Upper lobe of right lung (tissue), 1 donor: Measurements from ENCODE around the gene NDUFS2. TPM values are rescaled to one million over a fixed set of nuclear protein-coding genes. Genes with fewer than 3 reads are reported as not detected.

Experiments used
- ATAC-seq: fragments of 200-7000 bp; cut with Tn5 transposase; one replicate; pipeline ENCODE4 v1.9.1; 2020; ENCODE audit warnings: mild to moderate bottlenecking, moderate library complexity
- DNase-seq: peaks from one replicate; pipeline ENCODE4 v3.0.0-alpha.2; 2020
- H3K27ac ChIP-seq: fragments of 200-600 bp; one replicate; pipeline ENCODE4 v1.8.0; 2022
- H3K27me3 ChIP-seq: fragments of 200-600 bp; one replicate; pipeline ENCODE4 v1.8.0; 2022; ENCODE audit warnings: mild to moderate bottlenecking
- H3K36me3 ChIP-seq: fragments of 200-600 bp; one replicate; pipeline ENCODE4 v1.8.0; 2022
- H3K4me1 ChIP-seq: fragments of 200-600 bp; one replicate; pipeline ENCODE4 v1.8.0; 2022
- H3K4me3 ChIP-seq: fragments of 200-600 bp; one replicate; pipeline ENCODE4 v1.8.0; 2022; ENCODE audit warnings: mild to moderate bottlenecking
- H3K9me3 ChIP-seq: fragments of 200-600 bp; one replicate; pipeline ENCODE4 v1.8.0; 2022
- intact Hi-C: fragments of 100-400 bp; cut with DNase I; formaldehyde crosslinking; loops from one replicate; pipeline ENCODE4 v1.11.0; 2022
- total RNA-seq: library from RNA; stranded (reverse); fragmentation: NEBNext Ultra II Directional; extraction: Animal tissue kit (Norgen Biotek cat#: 25700); gene quantifications from one replicate; pipeline ENCODE4 v1.2.1, GENCODE V29; 2021
- TF ChIP-seq, protein P1 (sequence below): fragments of 200-600 bp; IDR thresholded peaks from one replicate; pipeline ENCODE4 v1.8.0; 2022; ENCODE audit warnings: antibody characterized with exemption
- donor health status: DM: no; HTN: yes; CAD: no; lungs with severe emphysema.

The NDUFS2 gene
- total RNA-seq, 1 donor from 2014 or later: 66.9 TPM

DNA sequence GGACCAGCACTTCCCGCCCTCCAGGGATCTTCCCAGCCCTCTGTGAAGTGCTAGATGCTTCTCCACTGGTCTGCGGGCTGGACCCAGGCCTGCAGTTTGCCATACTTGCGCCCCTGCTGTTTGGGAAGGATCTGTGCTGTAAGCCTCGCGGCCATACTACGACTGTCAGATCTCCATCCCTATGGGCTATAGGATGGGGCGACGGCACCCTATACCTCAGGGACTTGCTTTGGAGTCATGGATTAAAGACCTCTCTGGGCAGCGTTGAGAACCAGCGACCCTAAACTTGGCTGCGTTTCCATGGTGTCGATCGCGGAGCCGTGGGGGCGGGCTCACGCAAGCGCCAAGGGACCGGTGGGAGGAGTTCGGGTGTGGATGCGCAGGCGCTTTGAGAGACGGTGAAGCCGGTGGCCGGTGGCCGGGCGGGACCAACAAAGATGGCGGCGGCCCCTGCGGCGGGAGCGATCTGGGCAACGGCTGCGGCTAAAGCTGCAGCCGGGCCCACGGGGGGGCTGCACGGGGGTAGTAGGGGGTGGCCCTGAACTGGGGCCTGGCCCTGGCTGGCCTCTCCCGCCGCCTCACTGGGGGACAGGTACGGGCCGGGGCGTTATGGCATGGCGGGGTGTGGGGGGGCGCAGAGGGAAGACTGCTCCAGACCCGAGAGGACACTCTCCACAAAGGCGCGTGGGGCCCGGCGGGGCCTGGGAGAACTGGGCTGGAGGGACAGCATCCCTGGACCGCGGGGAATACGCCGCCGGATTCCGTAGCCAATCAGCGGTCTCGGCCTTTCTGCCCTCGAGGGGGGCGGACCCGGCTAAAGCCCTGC lies 42.9 kb upstream of the NDUFS2 start, which contains the start of gene USP21:
Gene USP21 (plus strand): TSS at position 414 of the 826 bp plus-strand sequence. CDS start 1,141 bp downstream, outside the sequence.
- intact Hi-C loops: no loop called here
- Histone ChIP-seq H3K36me3 (peaks cover 31% of the 10 kb centered on the region), H3K9me3 (no peaks in the 10 kb centered on the region), H3K4me3 (peak within 1 kb of the TSS; percentile 80), H3K27me3 (no peaks in the 10 kb centered on the region), H3K27ac (peak within 1 kb of the TSS; percentile 91), H3K4me1 (peaks cover 30% of the 10 kb centered on the region)
- ATAC-seq: peak; percentile 97
- TF ChIP-seq, protein P1, sequence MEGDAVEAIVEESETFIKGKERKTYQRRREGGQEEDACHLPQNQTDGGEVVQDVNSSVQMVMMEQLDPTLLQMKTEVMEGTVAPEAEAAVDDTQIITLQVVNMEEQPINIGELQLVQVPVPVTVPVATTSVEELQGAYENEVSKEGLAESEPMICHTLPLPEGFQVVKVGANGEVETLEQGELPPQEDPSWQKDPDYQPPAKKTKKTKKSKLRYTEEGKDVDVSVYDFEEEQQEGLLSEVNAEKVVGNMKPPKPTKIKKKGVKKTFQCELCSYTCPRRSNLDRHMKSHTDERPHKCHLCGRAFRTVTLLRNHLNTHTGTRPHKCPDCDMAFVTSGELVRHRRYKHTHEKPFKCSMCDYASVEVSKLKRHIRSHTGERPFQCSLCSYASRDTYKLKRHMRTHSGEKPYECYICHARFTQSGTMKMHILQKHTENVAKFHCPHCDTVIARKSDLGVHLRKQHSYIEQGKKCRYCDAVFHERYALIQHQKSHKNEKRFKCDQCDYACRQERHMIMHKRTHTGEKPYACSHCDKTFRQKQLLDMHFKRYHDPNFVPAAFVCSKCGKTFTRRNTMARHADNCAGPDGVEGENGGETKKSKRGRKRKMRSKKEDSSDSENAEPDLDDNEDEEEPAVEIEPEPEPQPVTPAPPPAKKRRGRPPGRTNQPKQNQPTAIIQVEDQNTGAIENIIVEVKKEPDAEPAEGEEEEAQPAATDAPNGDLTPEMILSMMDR: peak; percentile 33
- DNase-seq: peak; percentile 96

DNA sequence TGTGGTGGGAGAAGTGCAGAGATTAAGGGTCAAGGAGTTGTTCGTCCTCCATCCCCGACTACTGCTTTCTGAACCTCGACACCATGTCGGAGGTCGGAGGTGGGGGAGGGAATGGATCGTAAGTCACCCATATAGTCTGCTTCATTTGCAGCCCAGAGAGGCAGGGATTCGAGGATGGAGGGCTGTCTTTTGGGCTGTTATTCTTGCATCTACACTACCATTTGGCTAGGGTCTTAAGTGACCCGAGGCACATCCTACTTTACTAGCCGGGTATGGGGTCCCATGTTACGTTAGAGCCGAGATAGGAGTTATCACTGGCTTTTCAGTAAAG lies 42.3 kb upstream of the NDUFS2 start:
- no peaks in the 10 kb centered on the region for H3K9me3 ChIP-seq
- peak overlapping the region; percentile 91 for H3K27ac ChIP-seq
- peaks cover 37% of the 10 kb centered on the region for H3K36me3 ChIP-seq
- ATAC-seq (no peak), DNase-seq (no peak)
- no peaks in the 10 kb centered on the region for H3K27me3 ChIP-seq
- intact Hi-C loops: no loop called here
- TF ChIP-seq, protein P1: no peak
- H3K4me3 ChIP-seq: peak overlapping the region; percentile 80
- peaks cover 24% of the 10 kb centered on the region for H3K4me1 ChIP-seq

DNA sequence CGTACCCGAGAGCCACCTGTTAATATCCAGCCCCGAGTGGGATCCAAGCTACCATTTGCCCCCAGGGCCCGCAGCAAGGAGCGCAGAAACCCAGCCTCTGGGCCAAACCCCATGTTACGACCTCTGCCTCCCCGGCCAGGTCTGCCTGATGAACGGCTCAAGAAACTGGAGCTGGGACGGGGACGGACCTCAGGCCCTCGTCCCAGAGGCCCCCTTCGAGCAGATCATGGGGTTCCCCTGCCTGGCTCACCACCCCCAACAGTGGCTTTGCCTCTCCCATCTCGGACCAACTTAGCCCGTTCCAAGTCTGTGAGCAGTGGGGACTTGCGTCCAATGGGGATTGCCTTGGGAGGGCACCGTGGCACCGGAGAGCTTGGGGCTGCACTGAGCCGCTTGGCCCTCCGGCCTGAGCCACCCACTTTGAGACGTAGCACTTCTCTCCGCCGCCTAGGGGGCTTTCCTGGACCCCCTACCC lies 41.5 kb upstream of the NDUFS2 start:
- ATAC-seq (no peak), DNase-seq (no peak)
- TF ChIP-seq, protein P1: no peak
- H3K4me3 ChIP-seq: no peak overlapping the region
- H3K4me1 ChIP-seq: peaks cover 20% of the 10 kb centered on the region
- H3K9me3 ChIP-seq: no peaks in the 10 kb centered on the region
- intact Hi-C loops: no loop called here
- no peaks in the 10 kb centered on the region for H3K27me3 ChIP-seq
- H3K36me3 ChIP-seq: peaks cover 40% of the 10 kb centered on the region
- H3K27ac ChIP-seq: no peak overlapping the region

DNA sequence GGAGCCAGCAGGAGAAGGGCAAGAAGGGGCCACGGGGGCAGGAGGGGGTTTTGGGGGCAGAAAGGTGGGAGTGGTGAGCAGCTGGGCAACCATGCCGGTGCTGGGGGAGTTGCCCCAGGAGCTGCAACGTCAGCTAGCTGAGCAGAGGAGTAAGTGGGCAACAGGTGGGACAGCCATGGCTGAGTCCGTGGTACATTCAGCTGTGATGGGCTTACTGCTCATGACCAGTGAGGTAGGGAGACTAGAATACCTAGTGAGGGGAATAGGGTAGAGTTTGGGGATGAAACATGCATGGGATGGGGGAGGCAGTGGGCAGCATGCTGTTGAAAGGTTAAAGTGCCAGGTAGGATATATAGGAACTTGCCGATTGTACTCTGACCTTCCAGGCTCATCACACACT lies 40.5 kb upstream of the NDUFS2 start:
- no peak for DNase-seq

DNA sequence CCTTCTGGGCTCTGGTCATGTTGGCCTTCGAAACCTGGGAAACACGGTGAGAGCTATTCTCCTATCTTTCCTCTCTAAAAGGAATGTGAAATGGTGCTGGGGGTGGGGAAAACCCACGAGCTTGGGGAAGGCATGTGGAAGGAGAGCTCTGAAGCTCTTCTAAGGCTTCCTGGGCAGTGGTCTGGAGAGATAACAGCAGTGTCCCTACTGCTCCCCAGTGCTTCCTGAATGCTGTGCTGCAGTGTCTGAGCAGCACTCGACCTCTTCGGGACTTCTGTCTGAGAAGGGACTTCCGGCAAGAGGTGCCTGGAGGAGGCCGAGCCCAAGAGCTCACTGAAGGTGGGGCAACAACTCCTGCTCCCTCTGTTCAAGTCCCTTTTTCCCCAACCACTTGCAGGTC lies 40.1 kb upstream of the NDUFS2 start:
- no peak for DNase-seq
- no peaks in the 10 kb centered on the region for H3K27me3 ChIP-seq
- intact Hi-C loops: no loop called here
- no peak overlapping the region for H3K4me3 ChIP-seq
- no peak overlapping the region for H3K27ac ChIP-seq
- peaks cover 36% of the 10 kb centered on the region for H3K36me3 ChIP-seq
- TF ChIP-seq, protein P1: no peak
- no peaks in the 10 kb centered on the region for H3K9me3 ChIP-seq
- ATAC-seq: no peak
- H3K4me1 ChIP-seq: peaks cover 23% of the 10 kb centered on the region

More for the DNA sequence above, 40.5 kb upstream of the NDUFS2 start:
- Histone ChIP-seq H3K27me3 (no peaks in the 10 kb centered on the region), H3K4me3 (no peak overlapping the region), H3K27ac (no peak overlapping the region), H3K4me1 (peaks cover 20% of the 10 kb centered on the region), H3K9me3 (no peaks in the 10 kb centered on the region), H3K36me3 (peaks cover 40% of the 10 kb centered on the region)
- intact Hi-C loops: no loop called here
- no peak for ATAC-seq
- TF ChIP-seq, protein P1: no peak
